Measurements from ENCODE around the gene GRIP1. TPM values are rescaled to one million over a fixed set of nuclear protein-coding genes. Genes with fewer than 3 reads are reported as not detected.
A peak's percentile ranks its signal among the peaks of the same experiment; 100 is the strongest.

Gene GRIP1
- total RNA-seq, 1 donor from 2014 or later: 9.1 TPM

GRCh38 chr12:66669541-66669940, 9.3 kb downstream of the GRIP1 start:
- peaks cover 24% of the 10 kb centered on the region for H3K4me1 Mint-ChIP-seq (ENCODE audit: unreplicated experiment)
- no peak overlapping the region for H3K4me3 Mint-ChIP-seq (ENCODE audit: unreplicated experiment)
- H3K9me3 Mint-ChIP-seq (ENCODE audit: unreplicated experiment): no peaks in the 10 kb centered on the region
- no peak for DNase-seq (ENCODE audit: extremely low spot score, unreplicated experiment)
- H3K27me3 Mint-ChIP-seq (ENCODE audit: unreplicated experiment): peaks cover 9% of the 10 kb centered on the region
- H3K27ac Mint-ChIP-seq (ENCODE audit: unreplicated experiment): no peak overlapping the region
- no peaks in the 10 kb centered on the region for H3K36me3 Mint-ChIP-seq (ENCODE audit: unreplicated experiment)
- TF ChIP-seq CTCF (IDR thresholded peaks at IDR 0.05): no peak

- Mint-ChIP-seq H3K27ac (ENCODE audit: unreplicated experiment) (peak overlapping the region; percentile 9), H3K4me1 (ENCODE audit: unreplicated experiment) (peaks cover 24% of the 10 kb centered on the region), H3K4me3 (ENCODE audit: unreplicated experiment) (no peak overlapping the region), H3K27me3 (ENCODE audit: unreplicated experiment) (peaks cover 4% of the 10 kb centered on the region), H3K36me3 (ENCODE audit: unreplicated experiment) (no peaks in the 10 kb centered on the region), H3K9me3 (ENCODE audit: unreplicated experiment) (no peaks in the 10 kb centered on the region)
- TF ChIP-seq CTCF (IDR thresholded peaks at IDR 0.05): no peak
- no peak for DNase-seq (ENCODE audit: extremely low spot score, unreplicated experiment)
Observed at GRCh38 chr12:66668311-66668710, 10.6 kb downstream of the GRIP1 start.

- peaks cover 4% of the 10 kb centered on the region for H3K27me3 Mint-ChIP-seq (ENCODE audit: unreplicated experiment)
- DNase-seq (ENCODE audit: extremely low spot score, unreplicated experiment): no peak
- H3K4me1 Mint-ChIP-seq (ENCODE audit: unreplicated experiment): peaks cover 26% of the 10 kb centered on the region
- H3K4me3 Mint-ChIP-seq (ENCODE audit: unreplicated experiment): no peak overlapping the region
- no peak overlapping the region for H3K27ac Mint-ChIP-seq (ENCODE audit: unreplicated experiment)
- H3K9me3 Mint-ChIP-seq (ENCODE audit: unreplicated experiment): no peaks in the 10 kb centered on the region
- TF ChIP-seq CTCF (IDR thresholded peaks at IDR 0.05): no peak
- H3K36me3 Mint-ChIP-seq (ENCODE audit: unreplicated experiment): no peaks in the 10 kb centered on the region
Observed at GRCh38 chr12:66667906-66668305, 11.0 kb downstream of the GRIP1 start.

DNA sequence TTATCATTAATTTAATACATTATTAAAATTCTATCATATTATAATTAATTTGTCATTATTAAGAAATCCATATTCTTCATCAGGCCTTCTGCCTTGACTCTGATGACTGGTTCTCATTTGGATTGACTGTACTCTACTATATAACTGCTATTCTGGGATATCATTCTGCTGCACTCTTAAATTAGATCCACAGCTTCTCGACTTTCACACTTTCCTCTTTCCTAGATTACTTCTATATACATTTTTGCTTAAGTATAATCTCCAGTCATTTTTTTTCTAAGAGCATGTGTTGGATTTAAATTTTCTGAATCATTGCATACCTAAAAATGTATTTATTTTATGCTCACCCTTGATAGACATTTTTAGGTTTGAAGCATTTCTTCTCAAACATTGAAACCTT, 12.4 kb downstream of the GRIP1 start:
- H3K4me3 Mint-ChIP-seq (ENCODE audit: unreplicated experiment): no peak overlapping the region

GRCh38 chr12:66665435-66665985, 13.4 kb downstream of the GRIP1 start:
- no peaks in the 10 kb centered on the region for H3K36me3 Mint-ChIP-seq (ENCODE audit: unreplicated experiment)
- H3K27me3 Mint-ChIP-seq (ENCODE audit: unreplicated experiment): peaks cover 2% of the 10 kb centered on the region
- H3K9me3 Mint-ChIP-seq (ENCODE audit: unreplicated experiment): no peaks in the 10 kb centered on the region
- H3K4me3 Mint-ChIP-seq (ENCODE audit: unreplicated experiment): no peak overlapping the region
- no peak overlapping the region for H3K27ac Mint-ChIP-seq (ENCODE audit: unreplicated experiment)
- peaks cover 43% of the 10 kb centered on the region for H3K4me1 Mint-ChIP-seq (ENCODE audit: unreplicated experiment)
- TF ChIP-seq CTCF (IDR thresholded peaks at IDR 0.05): no peak
- no peak for DNase-seq (ENCODE audit: extremely low spot score, unreplicated experiment)

More for the DNA sequence above, 12.4 kb downstream of the GRIP1 start:
- Mint-ChIP-seq H3K36me3 (ENCODE audit: unreplicated experiment) (no peaks in the 10 kb centered on the region), H3K27me3 (ENCODE audit: unreplicated experiment) (peaks cover 2% of the 10 kb centered on the region), H3K27ac (ENCODE audit: unreplicated experiment) (no peak overlapping the region), H3K4me1 (ENCODE audit: unreplicated experiment) (peaks cover 40% of the 10 kb centered on the region), H3K9me3 (ENCODE audit: unreplicated experiment) (no peaks in the 10 kb centered on the region)
- TF ChIP-seq CTCF (IDR thresholded peaks at IDR 0.05): no peak
- DNase-seq (ENCODE audit: extremely low spot score, unreplicated experiment): no peak
